GM18867 (cell line): ENCODE measurements around the gene SHANK3.
"Not testable (repeated sequence)": the region's sequence is repeated elsewhere in the genome, so short reads cannot be mapped to it uniquely, and the experiment has no call there.

Experiments used
- ATAC-seq: cut with Tn5 transposase; IDR thresholded peaks from one replicate; pipeline ENCODE4 v1.9.1; 2021; ENCODE audit warnings: mild to moderate bottlenecking, moderate library complexity; ENCODE audit not compliant: unreplicated experiment

SHANK3 gene

GRCh38 chr22:50643821-50644101, 28.9 kb upstream of the SHANK3 start:
- ATAC-seq, result not testable (repeated sequence)

- no peak for ATAC-seq
Measured at GRCh38 chr22:50653256-50653655, 19.4 kb upstream of the SHANK3 start.

GRCh38 chr22:50654664-50655063, 18.0 kb upstream of the SHANK3 start:
- ATAC-seq, result not testable (repeated sequence)

GRCh38 chr22:50656122-50657070, 16.2 kb upstream of the SHANK3 start:
- no peak for ATAC-seq

GRCh38 chr22:50657925-50658324, 14.7 kb upstream of the SHANK3 start:
- no peak for ATAC-seq

- ATAC-seq, result not testable (repeated sequence)
Measured at GRCh38 chr22:50659711-50660110, 12.9 kb upstream of the SHANK3 start.

GRCh38 chr22:50660306-50660705, 12.3 kb upstream of the SHANK3 start:
- no peak for ATAC-seq

- no peak for ATAC-seq
Measured at GRCh38 chr22:50665212-50665611, 7.4 kb upstream of the SHANK3 start.

GRCh38 chr22:50665738-50666137, 6.9 kb upstream of the SHANK3 start:
- no peak for ATAC-seq

GRCh38 chr22:50670513-50670912, 2.1 kb upstream of the SHANK3 start:
- ATAC-seq, result no peak

- no peak for ATAC-seq
Measured at GRCh38 chr22:50670914-50671538, 1.6 kb upstream of the SHANK3 start.

- no peak for ATAC-seq
Measured at GRCh38 chr22:50671641-50672040, 982 bp upstream of the SHANK3 start.

GRCh38 chr22:50672041-50672440, 582 bp upstream of the SHANK3 start:
- ATAC-seq, result no peak

- no peak for ATAC-seq
Measured at GRCh38 chr22:50673231-50674129, 857 bp downstream of the SHANK3 start.

GRCh38 chr22:50674130-50674500, 1.5 kb downstream of the SHANK3 start:
- ATAC-seq, result no peak

- no peak for ATAC-seq
Measured at GRCh38 chr22:50674606-50675552, 2.3 kb downstream of the SHANK3 start.

GRCh38 chr22:50675553-50676179, 3.0 kb downstream of the SHANK3 start:
- no peak for ATAC-seq

GRCh38 chr22:50676180-50676636, 3.6 kb downstream of the SHANK3 start:
- no peak for ATAC-seq

- no peak for ATAC-seq
Measured at GRCh38 chr22:50676661-50677492, 4.3 kb downstream of the SHANK3 start.
